Measurements from ENCODE around the gene PXDN. TPM values are rescaled to one million over a fixed set of nuclear protein-coding genes. Genes with fewer than 3 reads are reported as not detected.
"Not testable (repeated sequence)": the region's sequence is repeated elsewhere in the genome, so short reads cannot be mapped to it uniquely, and the experiment has no call there.

PXDN gene
- total and polyA plus RNA-seq, 10 of the 15 experiments (the other 5 are each of a cell fraction or from before 2014, with no cell fraction given) = 0.12 to 0.69 (median 0.23) TPM; not detected in 5

GRCh38 chr2:1757567-1757966, 13.3 kb upstream of the PXDN start:
- Histone ChIP-seq H2AFZ (ENCODE audit: control insufficient read depth, low read depth, low read length) (no peak overlapping the region), H3K36me3 (ENCODE audit: control insufficient read depth in 2 of 2, insufficient read depth in 2 of 2, low read length in 1 of 2) (no peaks in the 10 kb centered on the region), H3K79me2 (ENCODE audit: control insufficient read depth, insufficient read depth, low read length) (no peaks in the 10 kb centered on the region), H3K27me3 (replicated peaks in 1 of 2; ENCODE audit: control insufficient read depth in 2 of 2, insufficient read depth in 2 of 2, low read length in 1 of 2) (no peaks in the 10 kb centered on the region), H3K4me1 (ENCODE audit: control insufficient read depth, insufficient read depth, low read length) (no peaks in the 10 kb centered on the region), H3K4me2 (ENCODE audit: control insufficient read depth, insufficient read depth) (no peak overlapping the region), H3K4me3 (no peak overlapping the region), H3K27ac (ENCODE audit: control insufficient read depth, insufficient read depth) (no peak overlapping the region), H3K9ac (ENCODE audit: control insufficient read depth, insufficient read depth, low read length) (no peak overlapping the region), H3K9me3 (replicated peaks; ENCODE audit: control insufficient read depth, insufficient read depth, low read length) (no peaks in the 10 kb centered on the region; the same call in 2 of the 3 replicates), H4K20me1 (ENCODE audit: control insufficient read depth, insufficient read depth) (no peaks in the 10 kb centered on the region)
- RAD21 ChIA-PET (ENCODE audit: unreplicated experiment) = no interaction called here
- SMC1A ChIA-PET (ENCODE audit: uncharacterized antibody, unreplicated experiment) = no interaction called here
- BruUV-seq (replicated peaks) = no TSS peak
- ATAC-seq (no peak), DNase-seq (ENCODE audit: low read depth, low spot score) (no peak), FAIRE-seq (no peak)
- no peak for TF ChIP-seq MYB (IDR thresholded peaks at IDR 0.05; ENCODE audit: borderline replicate concordance, low read depth, low read length)
- no peak for TF ChIP-seq SREBF2 (IDR thresholded peaks at IDR 0.05; ENCODE audit: low read length)
- TF ChIP-seq CBX5 (IDR thresholded peaks at IDR 0.05; ENCODE audit: low read depth) = no peak
- intact Hi-C loops (cut with micrococcal nuclease; ENCODE audit: unreplicated experiment) (no loop called here), in situ Hi-C loops (cut with MboI) (no loop called here)
- POLR2A ChIA-PET = no interaction called here
- 12% methylated on average over 4 of the region's 4 CpGs for WGBS (ENCODE audit: insufficient coverage, insufficient replicate concordance, low lambda C conversion rate, missing lambda C conversion rate)
- CTCF ChIA-PET = interaction anchor here (1.4 kb wide), 1 partner anchor 12 kb away, joined by 6 read pairs; no protein-coding TSS in a partner anchor

- H3K4me1 ChIP-seq (ENCODE audit: control insufficient read depth, insufficient read depth, low read length); SMC1A ChIA-PET (ENCODE audit: uncharacterized antibody, unreplicated experiment); H3K27ac ChIP-seq (ENCODE audit: control insufficient read depth, insufficient read depth); RAD21 ChIA-PET (ENCODE audit: unreplicated experiment); intact Hi-C loops (cut with micrococcal nuclease; ENCODE audit: unreplicated experiment); ATAC-seq; H3K4me3 ChIP-seq; H3K9ac ChIP-seq (ENCODE audit: control insufficient read depth, insufficient read depth, low read length); POLR2A ChIA-PET; in situ Hi-C loops (cut with MboI); H3K79me2 ChIP-seq (ENCODE audit: control insufficient read depth, insufficient read depth, low read length); H4K20me1 ChIP-seq (ENCODE audit: control insufficient read depth, insufficient read depth); DNase-seq (ENCODE audit: low read depth, low spot score); BruUV-seq (replicated peaks); H2AFZ ChIP-seq (ENCODE audit: control insufficient read depth, low read depth, low read length); H3K36me3 ChIP-seq (ENCODE audit: control insufficient read depth in 2 of 2, insufficient read depth in 2 of 2, low read length in 1 of 2); H3K9me3 ChIP-seq (replicated peaks; ENCODE audit: control insufficient read depth, insufficient read depth, low read length); H3K27me3 ChIP-seq (replicated peaks in 1 of 2; ENCODE audit: control insufficient read depth in 2 of 2, insufficient read depth in 2 of 2, low read length in 1 of 2); FAIRE-seq; H3K4me2 ChIP-seq (ENCODE audit: control insufficient read depth, insufficient read depth): not testable (repeated sequence)
- WGBS (ENCODE audit: insufficient coverage, insufficient replicate concordance, low lambda C conversion rate, missing lambda C conversion rate) = 47% methylated on average over 12 of the region's 12 CpGs
- CTCF ChIA-PET = interaction anchor here (1.4 kb wide), 1 partner anchor 13 kb away, joined by 6 read pairs; no protein-coding TSS in a partner anchor
Measured at GRCh38 chr2:1757146-1757545, 12.8 kb upstream of the PXDN start.

Measured in GM12878 (cell line).